Kidney (tissue), 14 donors: ENCODE results near the gene KCNJ16. TPM values are rescaled to one million over a fixed set of nuclear protein-coding genes. Genes with fewer than 3 reads are reported as not detected.
A peak's percentile ranks its signal among the peaks of the same experiment; 100 is the strongest.

Experiments used
- DNase-seq, 5 donors: peaks; one replicate each; pipeline ENCODE4 v3.0.0-alpha.2; 2013 to 2020
- FAIRE-seq: peaks from 2 replicates; lab custom pipeline; 2012; peaks lifted over from hg19 to GRCh38; lab: Jason Lieb, UNC
- H3K27ac ChIP-seq, 2 donors: one replicate each; pipeline ENCODE4 v1.7.0; 2013; ENCODE audit warnings: low read depth in 2 of 2, low read length in 2 of 2, inconsistent platforms in 1 of 2
- H3K27me3 ChIP-seq: one replicate; pipeline ENCODE4 v1.7.1; 2013; ENCODE audit warnings: low read length, inconsistent platforms; ENCODE audit not compliant: control insufficient read depth, insufficient read depth
- H3K36me3 ChIP-seq, 3 donors: one replicate each; pipeline versions ENCODE4 v1.7.0 to v1.7.1; 2013; ENCODE audit warnings: low read length in 3 of 3, control low read depth in 1 of 3, inconsistent platforms in 1 of 3; ENCODE audit not compliant: insufficient read depth in 3 of 3, control insufficient read depth in 2 of 3
- H3K4me1 ChIP-seq, 3 donors: one replicate each; pipeline versions ENCODE4 v1.7.0 to v1.7.1; 2013; ENCODE audit warnings: low read length in 3 of 3, inconsistent platforms in 1 of 3, low read depth in 1 of 3; ENCODE audit not compliant: control insufficient read depth in 2 of 3, insufficient read depth in 2 of 3
- H3K4me3 ChIP-seq, 3 donors: one replicate each; pipeline versions ENCODE4 v1.7.0 to v1.8.1; 2013; ENCODE audit warnings: low read length in 3 of 3, control low read depth in 1 of 3, inconsistent platforms in 1 of 3
- H3K9ac ChIP-seq, 3 donors: one replicate each; pipeline versions ENCODE4 v1.7.0 to v1.7.1; 2013; ENCODE audit warnings: low read length in 3 of 3, control low read depth in 1 of 3, inconsistent platforms in 1 of 3
- H3K9me3 ChIP-seq, 3 donors: one replicate each; pipeline versions ENCODE4 v1.7.0 to v1.7.1; 2013; ENCODE audit warnings: low read length in 3 of 3, control low read depth in 1 of 3, inconsistent platforms in 1 of 3; ENCODE audit not compliant: control insufficient read depth in 2 of 3, insufficient read depth in 1 of 3
- intact Hi-C: fragments of 100-400 bp; cut with DNase I; formaldehyde crosslinking; loops from one replicate; pipeline ENCODE4 v1.11.1; 2022
- polyA plus RNA-seq: library from polyadenylated mRNA; stranded (reverse); fragments of 350-450 nt; fragmentation: Illumina TruSeq; extraction: RNeasy Lipid Tissue Mini Kit (QIAGEN cat#74804); gene quantifications from one replicate; pipeline ENCODE4 v1.2.3, GENCODE V29; 2014; ENCODE audit warnings: low read depth, low replicate concordance; ENCODE audit not compliant: insufficient read depth
- total RNA-seq: library from RNA; stranded (reverse); fragmentation: NEBNext Ultra II Directional; extraction: Animal tissue kit (Norgen Biotek cat#: 25700); gene quantifications from one replicate; pipeline ENCODE4 v1.2.1, GENCODE V29; 2021
- TF ChIP-seq, protein P1 (sequence below): IDR thresholded peaks from 3 replicates; pipeline ENCODE4 v1.5.1; 2012; ENCODE audit warnings: mild to moderate bottlenecking, moderate library complexity, borderline replicate concordance; ENCODE audit not compliant: insufficient read depth; ENCODE audit errors: extremely low read depth
- donor health status: control.
- donor health status: control.
- donor health status: control.
- donor health status: control.
- donor health status: control.
- donor health status: DM: yes; HTN: yes; CAD: no.
- donor health status: Normal renal cell carcinoma (clear cell type).

Gene KCNJ16
- total and polyA plus RNA-seq, 2 donors from 2014 or later: 163 to 281 TPM

- H3K36me3 ChIP-seq: peaks cover 0 to 30% (median 18%) of the 10 kb centered on the region in 3 donors
- no peaks in the 10 kb centered on the region for H3K9me3 ChIP-seq
- H3K9ac ChIP-seq: no peak overlapping the region
- TF ChIP-seq, protein P1, sequence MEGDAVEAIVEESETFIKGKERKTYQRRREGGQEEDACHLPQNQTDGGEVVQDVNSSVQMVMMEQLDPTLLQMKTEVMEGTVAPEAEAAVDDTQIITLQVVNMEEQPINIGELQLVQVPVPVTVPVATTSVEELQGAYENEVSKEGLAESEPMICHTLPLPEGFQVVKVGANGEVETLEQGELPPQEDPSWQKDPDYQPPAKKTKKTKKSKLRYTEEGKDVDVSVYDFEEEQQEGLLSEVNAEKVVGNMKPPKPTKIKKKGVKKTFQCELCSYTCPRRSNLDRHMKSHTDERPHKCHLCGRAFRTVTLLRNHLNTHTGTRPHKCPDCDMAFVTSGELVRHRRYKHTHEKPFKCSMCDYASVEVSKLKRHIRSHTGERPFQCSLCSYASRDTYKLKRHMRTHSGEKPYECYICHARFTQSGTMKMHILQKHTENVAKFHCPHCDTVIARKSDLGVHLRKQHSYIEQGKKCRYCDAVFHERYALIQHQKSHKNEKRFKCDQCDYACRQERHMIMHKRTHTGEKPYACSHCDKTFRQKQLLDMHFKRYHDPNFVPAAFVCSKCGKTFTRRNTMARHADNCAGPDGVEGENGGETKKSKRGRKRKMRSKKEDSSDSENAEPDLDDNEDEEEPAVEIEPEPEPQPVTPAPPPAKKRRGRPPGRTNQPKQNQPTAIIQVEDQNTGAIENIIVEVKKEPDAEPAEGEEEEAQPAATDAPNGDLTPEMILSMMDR: no peak
- H3K4me3 ChIP-seq: no peak overlapping the region
- peaks cover 0 to 42% (median 13%) of the 10 kb centered on the region in 3 donors for H3K4me1 ChIP-seq
- H3K27ac ChIP-seq: no peak overlapping the region
- H3K27me3 ChIP-seq: no peaks in the 10 kb centered on the region
- DNase-seq: no peak
- FAIRE-seq: no peak
- intact Hi-C loops: no loop called here
Measured at GRCh38 chr17:70107441-70107840, 32.4 kb downstream of the KCNJ16 start.

DNA sequence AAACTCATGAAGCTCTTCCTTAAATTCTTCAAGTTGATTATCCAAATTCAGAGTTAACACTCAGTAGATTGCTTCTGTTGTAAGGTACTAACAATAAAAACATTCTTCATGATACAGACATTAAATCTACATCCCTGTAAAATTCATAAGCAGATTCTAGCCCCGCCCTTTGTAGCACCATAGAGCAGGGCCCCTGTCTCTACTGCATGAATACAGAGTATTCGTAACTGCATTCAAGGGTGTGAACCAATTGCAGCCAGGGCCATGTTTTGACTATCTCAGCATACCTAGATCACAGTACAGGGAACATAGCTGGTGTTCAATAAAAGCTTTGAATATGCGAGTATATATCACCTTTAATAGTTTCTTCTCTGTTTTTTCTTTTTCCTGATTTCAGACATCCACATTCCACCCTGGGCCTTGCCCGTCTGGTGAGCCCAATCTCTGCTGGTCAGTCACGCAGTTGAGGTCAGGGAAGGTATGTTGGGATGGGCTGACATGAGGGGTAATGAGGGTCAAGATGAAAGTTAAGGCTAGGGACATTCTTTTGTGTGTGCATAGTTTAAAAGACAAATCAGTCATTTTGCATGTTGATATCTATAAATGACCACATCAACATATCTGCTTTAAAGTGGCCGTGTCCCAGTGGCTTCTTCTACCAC lies 33.0 kb downstream of the KCNJ16 start:
- Histone ChIP-seq H3K4me3 (no peak overlapping the region), H3K27me3 (no peaks in the 10 kb centered on the region), H3K4me1 (peaks cover 0 to 42% (median 13%) of the 10 kb centered on the region in 3 donors), H3K9ac (no peak overlapping the region), H3K9me3 (no peaks in the 10 kb centered on the region), H3K36me3 (peaks cover 0 to 27% (median 15%) of the 10 kb centered on the region in 3 donors), H3K27ac (peak overlapping the region in 1 of 2 donors; percentile 8)
- DNase-seq (no peak), FAIRE-seq (no peak)
- intact Hi-C loops: no loop called here
- TF ChIP-seq, protein P1: no peak

DNA sequence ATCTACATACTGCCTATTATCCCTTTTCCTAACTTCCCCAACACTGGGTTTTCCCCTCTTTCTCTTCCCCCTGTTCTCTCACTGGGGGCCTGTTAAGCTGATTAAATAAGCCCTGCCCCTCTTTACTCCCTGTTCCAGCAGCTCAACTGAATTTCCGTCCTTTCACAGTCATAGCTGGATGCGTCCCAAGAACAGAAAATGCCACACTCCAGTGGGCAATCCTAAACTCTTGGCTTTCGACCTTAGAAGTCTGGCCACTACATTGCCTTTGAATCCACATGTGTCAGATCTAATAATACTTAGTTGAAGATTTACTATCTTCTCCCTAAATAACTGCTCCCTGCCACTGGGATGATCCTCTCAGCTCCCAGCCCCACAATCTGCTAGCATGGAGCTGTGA lies 34.5 kb downstream of the KCNJ16 start:
- FAIRE-seq: no peak
- Histone ChIP-seq H3K27ac (peak overlapping the region; percentile 29 to 58), H3K4me1 (peaks cover 0 to 42% (median 11%) of the 10 kb centered on the region in 3 donors), H3K9ac (no peak overlapping the region), H3K4me3 (no peak overlapping the region), H3K9me3 (no peaks in the 10 kb centered on the region), H3K27me3 (no peaks in the 10 kb centered on the region), H3K36me3 (peaks cover 0 to 22% (median 9%) of the 10 kb centered on the region in 3 donors)
- TF ChIP-seq, protein P1: no peak
- DNase-seq: peak in 1 of 5 donors; percentile 34
- intact Hi-C loops: no loop called here
